ENCODE data around the gene PACRG.
A peak's percentile ranks its signal among the peaks of the same experiment; 100 is the strongest.

The PACRG gene

GRCh38 chr6:162866656-162867055 is 138.9 kb downstream of the PACRG start:
- no peak for DNase-seq (ENCODE audit: low spot score)

GRCh38 chr6:162868397-162868796 is 140.6 kb downstream of the PACRG start:
- DNase-seq (ENCODE audit: low spot score) = no peak

GRCh38 chr6:162871966-162872365 is 144.2 kb downstream of the PACRG start:
- DNase-seq (ENCODE audit: low spot score) = no peak

- DNase-seq (ENCODE audit: low spot score) = no peak
Measured at GRCh38 chr6:162873537-162873936, 145.8 kb downstream of the PACRG start.

GRCh38 chr6:162875070-162875469 is 147.3 kb downstream of the PACRG start:
- DNase-seq (ENCODE audit: low spot score) = no peak

GRCh38 chr6:162882801-162883481 is 155.2 kb downstream of the PACRG start:
- no peak for DNase-seq (ENCODE audit: low spot score)

- DNase-seq (ENCODE audit: low spot score) = no peak
Measured at GRCh38 chr6:162887981-162888689, 160.4 kb downstream of the PACRG start.

- no peak for DNase-seq (ENCODE audit: low spot score)
Measured at GRCh38 chr6:162889303-162889702, 161.5 kb downstream of the PACRG start.

- DNase-seq (ENCODE audit: low spot score) = no peak
Measured at GRCh38 chr6:162898011-162898410, 170.2 kb downstream of the PACRG start.

GRCh38 chr6:162899148-162899547 is 171.4 kb downstream of the PACRG start:
- DNase-seq (ENCODE audit: low spot score) = no peak

- DNase-seq (ENCODE audit: low spot score) = no peak
Measured at GRCh38 chr6:162900503-162900902, 172.7 kb downstream of the PACRG start.

- no peak for DNase-seq (ENCODE audit: low spot score)
Measured at GRCh38 chr6:162904069-162904663, 176.4 kb downstream of the PACRG start.

GRCh38 chr6:162906479-162906878 is 178.7 kb downstream of the PACRG start:
- DNase-seq (ENCODE audit: low spot score) = no peak

GRCh38 chr6:162907876-162908481 is 180.2 kb downstream of the PACRG start:
- no peak for DNase-seq (ENCODE audit: low spot score)

GRCh38 chr6:162913206-162913605 is 185.4 kb downstream of the PACRG start:
- DNase-seq (ENCODE audit: low spot score) = no peak

GRCh38 chr6:162917506-162917905 is 189.7 kb downstream of the PACRG start:
- DNase-seq (ENCODE audit: low spot score) = peak; percentile 49

GRCh38 chr6:162921062-162921461 is 193.3 kb downstream of the PACRG start:
- DNase-seq (ENCODE audit: low spot score) = no peak

- no peak for DNase-seq (ENCODE audit: low spot score)
Measured at GRCh38 chr6:162921510-162922040, 193.8 kb downstream of the PACRG start.

- no peak for DNase-seq (ENCODE audit: low spot score)
Measured at GRCh38 chr6:162922563-162923166, 194.9 kb downstream of the PACRG start.

GRCh38 chr6:162934844-162935243 is 207.1 kb downstream of the PACRG start:
- no peak for DNase-seq (ENCODE audit: low spot score)

GRCh38 chr6:162940426-162940825 is 212.7 kb downstream of the PACRG start:
- DNase-seq (ENCODE audit: low spot score) = peak; percentile 55

GRCh38 chr6:162941128-162941527 is 213.4 kb downstream of the PACRG start:
- DNase-seq (ENCODE audit: low spot score) = no peak
